Measurements from ENCODE around the gene GLG1.
"Not testable (repeated sequence)": the region's sequence is repeated elsewhere in the genome, so short reads cannot be mapped to it uniquely, and the experiment has no call there.

DNA sequence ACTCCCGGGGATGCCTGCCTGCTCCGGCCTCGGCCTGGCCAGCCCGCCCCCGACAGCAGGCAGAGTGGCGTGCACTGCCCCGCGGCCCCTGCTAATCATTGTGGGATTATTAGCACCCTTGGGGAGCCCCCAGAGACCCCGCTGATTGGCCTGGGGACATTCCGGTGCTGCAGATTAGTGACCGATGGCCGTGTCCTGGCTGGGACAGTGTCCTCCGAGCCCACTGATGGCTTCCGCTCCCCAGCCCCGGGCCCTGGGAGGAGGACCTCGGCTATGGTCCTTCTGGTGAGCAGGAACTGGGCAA is 185.5 kb downstream of the GLG1 start:
- TF ChIP-seq, protein P1, sequence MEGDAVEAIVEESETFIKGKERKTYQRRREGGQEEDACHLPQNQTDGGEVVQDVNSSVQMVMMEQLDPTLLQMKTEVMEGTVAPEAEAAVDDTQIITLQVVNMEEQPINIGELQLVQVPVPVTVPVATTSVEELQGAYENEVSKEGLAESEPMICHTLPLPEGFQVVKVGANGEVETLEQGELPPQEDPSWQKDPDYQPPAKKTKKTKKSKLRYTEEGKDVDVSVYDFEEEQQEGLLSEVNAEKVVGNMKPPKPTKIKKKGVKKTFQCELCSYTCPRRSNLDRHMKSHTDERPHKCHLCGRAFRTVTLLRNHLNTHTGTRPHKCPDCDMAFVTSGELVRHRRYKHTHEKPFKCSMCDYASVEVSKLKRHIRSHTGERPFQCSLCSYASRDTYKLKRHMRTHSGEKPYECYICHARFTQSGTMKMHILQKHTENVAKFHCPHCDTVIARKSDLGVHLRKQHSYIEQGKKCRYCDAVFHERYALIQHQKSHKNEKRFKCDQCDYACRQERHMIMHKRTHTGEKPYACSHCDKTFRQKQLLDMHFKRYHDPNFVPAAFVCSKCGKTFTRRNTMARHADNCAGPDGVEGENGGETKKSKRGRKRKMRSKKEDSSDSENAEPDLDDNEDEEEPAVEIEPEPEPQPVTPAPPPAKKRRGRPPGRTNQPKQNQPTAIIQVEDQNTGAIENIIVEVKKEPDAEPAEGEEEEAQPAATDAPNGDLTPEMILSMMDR (IDR thresholded peaks at IDR 0.05) = not testable (repeated sequence)
- TF ChIP-seq POLR2A, EP300, POLR2AphosphoS5 (IDR thresholded peaks at IDR 0.05): not testable (repeated sequence)
